HL-60 (cell line): ENCODE results near the gene BMP8B.

Source experiments
- DNase-seq, 2 experiments: peaks; one replicate each; pipeline ENCODE4 v3.0.0-alpha.2; 2010 to 2020; ENCODE audit warnings: low read depth in 1 of 2, low spot score in 1 of 2
- H3K27ac ChIP-seq: fragments of 250-450 bp; sonication (Bioruptor Pico); replicated peaks from 2 replicates; pipeline ENCODE4 v1.5.1; 2020; ENCODE audit warnings: mild to moderate bottlenecking, moderate library complexity
- H3K27me3 ChIP-seq: fragments of 250-450 bp; sonication (Bioruptor Pico); 2 replicates; pipeline ENCODE4 v1.5.1; 2021; ENCODE audit warnings: mild to moderate bottlenecking, moderate library complexity; ENCODE audit not compliant: insufficient read depth, poor library complexity, severe bottlenecking
- H3K4me3 ChIP-seq: replicated peaks from 2 replicates; pipeline ENCODE4 v1.5.1; 2011; ENCODE audit warnings: mild to moderate bottlenecking, control low read depth, low read length; ENCODE audit not compliant: insufficient read depth
- GABPA ChIP-seq: IDR thresholded peaks from 2 replicates; pipeline ENCODE4 v1.6.1; 2012; ENCODE audit warnings: low read depth
- POLR2AphosphoS5 ChIP-seq: IDR thresholded peaks from 2 replicates; pipeline ENCODE4 v1.6.1; 2012; ENCODE audit warnings: low read depth
- SPI1 ChIP-seq: IDR thresholded peaks from 2 replicates; pipeline ENCODE4 v1.6.1; 2012; ENCODE audit warnings: low read depth, mild to moderate bottlenecking, borderline replicate concordance
- TF ChIP-seq, protein P1 (sequence below): IDR thresholded peaks from one replicate; pipeline ENCODE4 v1.5.1; 2011; ENCODE audit warnings: low read length, control low read depth, inconsistent platforms; ENCODE audit not compliant: insufficient read depth
- TF ChIP-seq, protein P2 (sequence below): IDR thresholded peaks from 2 replicates; pipeline ENCODE4 v1.6.1; 2012; ENCODE audit warnings: low read depth; ENCODE audit not compliant: insufficient replicate concordance

Gene BMP8B

DNA sequence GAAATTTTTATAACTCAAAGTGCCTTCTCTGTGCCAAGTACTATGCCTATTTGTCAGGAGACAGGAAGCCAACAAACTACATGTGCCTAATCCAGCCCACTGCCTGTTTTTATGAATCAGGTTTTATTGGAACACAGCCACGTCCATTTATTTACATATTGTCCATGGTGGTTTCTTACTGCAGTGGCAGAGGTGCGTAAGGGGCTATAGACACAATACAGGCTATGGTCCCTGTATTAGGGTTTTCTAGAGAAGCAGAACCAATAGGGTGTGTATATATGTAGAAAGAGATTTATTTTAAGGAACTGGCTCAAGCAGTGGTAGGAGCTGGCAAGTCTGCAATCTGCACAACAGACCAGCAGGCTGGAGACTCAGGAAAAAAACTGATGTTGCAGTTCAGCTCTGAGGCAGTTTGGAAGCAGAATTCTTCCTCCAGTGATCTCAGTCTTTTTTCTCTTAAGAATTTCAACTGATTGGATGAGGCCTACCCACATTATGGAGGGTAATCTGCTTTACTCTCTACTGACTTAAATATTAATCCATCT lies 34.6 kb downstream of the BMP8B start:
- TF ChIP-seq POLR2AphosphoS5: no peak
- no peak for TF ChIP-seq SPI1
- TF ChIP-seq, protein P1, sequence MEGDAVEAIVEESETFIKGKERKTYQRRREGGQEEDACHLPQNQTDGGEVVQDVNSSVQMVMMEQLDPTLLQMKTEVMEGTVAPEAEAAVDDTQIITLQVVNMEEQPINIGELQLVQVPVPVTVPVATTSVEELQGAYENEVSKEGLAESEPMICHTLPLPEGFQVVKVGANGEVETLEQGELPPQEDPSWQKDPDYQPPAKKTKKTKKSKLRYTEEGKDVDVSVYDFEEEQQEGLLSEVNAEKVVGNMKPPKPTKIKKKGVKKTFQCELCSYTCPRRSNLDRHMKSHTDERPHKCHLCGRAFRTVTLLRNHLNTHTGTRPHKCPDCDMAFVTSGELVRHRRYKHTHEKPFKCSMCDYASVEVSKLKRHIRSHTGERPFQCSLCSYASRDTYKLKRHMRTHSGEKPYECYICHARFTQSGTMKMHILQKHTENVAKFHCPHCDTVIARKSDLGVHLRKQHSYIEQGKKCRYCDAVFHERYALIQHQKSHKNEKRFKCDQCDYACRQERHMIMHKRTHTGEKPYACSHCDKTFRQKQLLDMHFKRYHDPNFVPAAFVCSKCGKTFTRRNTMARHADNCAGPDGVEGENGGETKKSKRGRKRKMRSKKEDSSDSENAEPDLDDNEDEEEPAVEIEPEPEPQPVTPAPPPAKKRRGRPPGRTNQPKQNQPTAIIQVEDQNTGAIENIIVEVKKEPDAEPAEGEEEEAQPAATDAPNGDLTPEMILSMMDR: no peak
- TF ChIP-seq, protein P2, sequence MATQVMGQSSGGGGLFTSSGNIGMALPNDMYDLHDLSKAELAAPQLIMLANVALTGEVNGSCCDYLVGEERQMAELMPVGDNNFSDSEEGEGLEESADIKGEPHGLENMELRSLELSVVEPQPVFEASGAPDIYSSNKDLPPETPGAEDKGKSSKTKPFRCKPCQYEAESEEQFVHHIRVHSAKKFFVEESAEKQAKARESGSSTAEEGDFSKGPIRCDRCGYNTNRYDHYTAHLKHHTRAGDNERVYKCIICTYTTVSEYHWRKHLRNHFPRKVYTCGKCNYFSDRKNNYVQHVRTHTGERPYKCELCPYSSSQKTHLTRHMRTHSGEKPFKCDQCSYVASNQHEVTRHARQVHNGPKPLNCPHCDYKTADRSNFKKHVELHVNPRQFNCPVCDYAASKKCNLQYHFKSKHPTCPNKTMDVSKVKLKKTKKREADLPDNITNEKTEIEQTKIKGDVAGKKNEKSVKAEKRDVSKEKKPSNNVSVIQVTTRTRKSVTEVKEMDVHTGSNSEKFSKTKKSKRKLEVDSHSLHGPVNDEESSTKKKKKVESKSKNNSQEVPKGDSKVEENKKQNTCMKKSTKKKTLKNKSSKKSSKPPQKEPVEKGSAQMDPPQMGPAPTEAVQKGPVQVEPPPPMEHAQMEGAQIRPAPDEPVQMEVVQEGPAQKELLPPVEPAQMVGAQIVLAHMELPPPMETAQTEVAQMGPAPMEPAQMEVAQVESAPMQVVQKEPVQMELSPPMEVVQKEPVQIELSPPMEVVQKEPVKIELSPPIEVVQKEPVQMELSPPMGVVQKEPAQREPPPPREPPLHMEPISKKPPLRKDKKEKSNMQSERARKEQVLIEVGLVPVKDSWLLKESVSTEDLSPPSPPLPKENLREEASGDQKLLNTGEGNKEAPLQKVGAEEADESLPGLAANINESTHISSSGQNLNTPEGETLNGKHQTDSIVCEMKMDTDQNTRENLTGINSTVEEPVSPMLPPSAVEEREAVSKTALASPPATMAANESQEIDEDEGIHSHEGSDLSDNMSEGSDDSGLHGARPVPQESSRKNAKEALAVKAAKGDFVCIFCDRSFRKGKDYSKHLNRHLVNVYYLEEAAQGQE: no peak
- TF ChIP-seq GABPA: no peak
- no peak overlapping the region for H3K4me3 ChIP-seq
- H3K27me3 ChIP-seq: no peaks in the 10 kb centered on the region
- no peak for DNase-seq
- no peak overlapping the region for H3K27ac ChIP-seq

DNA sequence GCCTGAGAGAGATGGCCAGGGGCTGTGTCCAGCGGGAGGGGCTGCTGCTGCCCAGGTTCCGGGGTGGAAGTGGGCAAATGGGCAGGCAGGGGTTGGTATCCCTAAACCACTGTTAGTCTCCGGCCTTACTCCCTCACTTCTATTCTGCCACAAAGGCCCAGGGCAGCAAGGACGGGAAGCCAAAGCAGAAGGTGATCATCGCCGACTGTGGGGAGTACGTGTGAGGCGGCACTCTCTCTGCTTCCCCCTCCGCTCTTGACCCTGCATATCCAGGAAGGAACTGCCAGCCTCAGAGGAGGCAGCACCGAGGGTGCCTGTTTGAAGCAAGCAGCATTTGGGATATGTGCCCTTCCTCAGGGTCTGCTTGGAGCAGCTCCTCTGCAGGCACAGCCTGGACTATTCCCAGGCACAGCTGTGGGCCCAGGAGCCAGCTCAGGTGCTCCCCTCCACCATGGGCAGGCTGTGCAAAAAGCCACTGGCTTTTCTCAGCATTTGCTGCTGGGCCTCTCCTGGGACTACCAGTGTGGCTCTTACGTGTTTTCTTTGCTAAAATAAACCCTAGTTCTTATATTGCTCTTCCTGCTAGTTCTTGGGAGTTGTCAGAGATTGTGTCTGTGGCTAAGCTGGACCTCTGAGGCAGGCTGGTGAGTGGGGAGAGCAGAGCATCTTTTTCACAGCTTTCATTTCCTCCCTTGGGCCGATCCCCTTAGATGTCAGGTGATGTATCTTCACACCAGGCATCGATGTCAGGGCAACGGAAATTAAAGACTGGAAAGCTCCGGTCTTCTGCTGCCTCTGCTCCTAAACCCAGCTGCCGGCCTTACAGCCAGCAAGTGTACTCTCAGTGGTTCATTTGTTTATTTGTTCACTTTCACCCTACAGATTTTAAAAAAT lies 35.3 kb downstream of the BMP8B start:
- H3K27ac ChIP-seq: no peak overlapping the region
- no peak for DNase-seq
- TF ChIP-seq, protein P1: no peak
- TF ChIP-seq GABPA (no peak), SPI1 (no peak), POLR2AphosphoS5 (no peak)
- TF ChIP-seq, protein P2: no peak
- H3K27me3 ChIP-seq: no peaks in the 10 kb centered on the region
- H3K4me3 ChIP-seq: no peak overlapping the region

DNA sequence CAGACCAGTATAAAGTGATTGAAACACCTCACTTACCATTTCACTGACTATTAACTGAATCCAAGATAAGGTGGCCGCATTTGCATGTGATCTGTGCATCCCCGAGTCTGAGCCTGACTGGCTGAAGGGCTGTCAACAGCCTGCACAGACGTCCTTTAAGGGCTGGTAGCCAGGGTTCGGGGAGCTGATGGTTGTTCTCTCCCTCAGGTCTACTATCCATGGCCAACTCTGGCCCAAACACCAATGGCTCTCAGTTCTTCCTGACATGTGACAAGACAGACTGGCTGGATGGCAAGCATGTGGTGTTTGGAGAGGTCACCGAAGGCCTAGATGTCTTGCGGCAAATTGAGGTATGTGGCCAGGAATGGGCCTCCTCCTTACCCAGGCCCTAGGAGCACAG lies 36.0 kb downstream of the BMP8B start:
- DNase-seq: no peak
- H3K27ac ChIP-seq: no peak overlapping the region
- H3K27me3 ChIP-seq: no peaks in the 10 kb centered on the region
- no peak for TF ChIP-seq GABPA
- TF ChIP-seq, protein P1: no peak
- TF ChIP-seq, protein P2: no peak
- no peak for TF ChIP-seq SPI1
- no peak for TF ChIP-seq POLR2AphosphoS5
- no peak overlapping the region for H3K4me3 ChIP-seq
